Mammary epithelial cell (primary cell): ENCODE results near the gene ERI3.

Experiments used
- EZH2 ChIP-seq: IDR thresholded peaks from 2 replicates; pipeline ENCODE4 v1.6.1; 2012; ENCODE audit warnings: low read length, inconsistent platforms, borderline replicate concordance
- TF ChIP-seq, protein P1 (sequence below), 2 donors: IDR thresholded peaks in 1 of 2; conservative IDR thresholded peaks in 1 of 2; 2 replicates each; pipeline ENCODE4 v1.5.1; 2011 to 2012; ENCODE audit warnings: inconsistent platforms in 2 of 2, low read length in 2 of 2, mild to moderate bottlenecking in 2 of 2, control low read depth in 1 of 2, low read depth in 1 of 2; ENCODE audit not compliant: insufficient read depth in 1 of 2; ENCODE audit errors: extremely low read depth in 1 of 2

DNA sequence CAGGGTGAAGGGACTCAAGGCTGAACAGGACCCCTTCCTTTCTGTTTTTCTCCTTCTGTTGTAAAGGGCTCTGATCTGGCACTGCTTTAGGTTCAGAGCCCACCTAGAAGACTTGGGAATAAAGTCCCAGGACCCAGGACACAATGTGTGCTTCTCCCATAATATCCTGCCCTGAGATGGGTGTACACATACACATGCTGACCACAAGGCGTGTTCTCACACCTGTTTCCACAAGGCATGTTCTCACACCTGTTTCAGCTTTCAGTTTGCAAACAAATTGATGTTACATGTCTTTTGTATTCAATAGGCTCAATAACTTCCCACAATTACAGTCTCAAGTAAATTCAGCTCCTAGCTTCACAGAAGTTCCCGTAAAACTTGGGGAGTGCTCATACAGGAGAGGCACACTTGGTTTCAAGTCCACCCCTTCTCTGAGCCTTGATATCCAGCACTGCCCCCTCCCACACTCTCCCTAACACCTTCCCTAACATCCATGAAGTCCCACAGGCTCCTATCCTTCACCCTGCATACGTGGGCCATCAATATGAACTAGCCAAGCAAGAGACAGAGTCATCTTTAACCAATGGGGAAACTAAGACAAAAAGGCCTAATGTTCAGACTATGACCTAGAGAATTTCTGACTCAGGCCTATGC, 41.7 kb downstream of the ERI3 start:
- TF ChIP-seq, protein P1, sequence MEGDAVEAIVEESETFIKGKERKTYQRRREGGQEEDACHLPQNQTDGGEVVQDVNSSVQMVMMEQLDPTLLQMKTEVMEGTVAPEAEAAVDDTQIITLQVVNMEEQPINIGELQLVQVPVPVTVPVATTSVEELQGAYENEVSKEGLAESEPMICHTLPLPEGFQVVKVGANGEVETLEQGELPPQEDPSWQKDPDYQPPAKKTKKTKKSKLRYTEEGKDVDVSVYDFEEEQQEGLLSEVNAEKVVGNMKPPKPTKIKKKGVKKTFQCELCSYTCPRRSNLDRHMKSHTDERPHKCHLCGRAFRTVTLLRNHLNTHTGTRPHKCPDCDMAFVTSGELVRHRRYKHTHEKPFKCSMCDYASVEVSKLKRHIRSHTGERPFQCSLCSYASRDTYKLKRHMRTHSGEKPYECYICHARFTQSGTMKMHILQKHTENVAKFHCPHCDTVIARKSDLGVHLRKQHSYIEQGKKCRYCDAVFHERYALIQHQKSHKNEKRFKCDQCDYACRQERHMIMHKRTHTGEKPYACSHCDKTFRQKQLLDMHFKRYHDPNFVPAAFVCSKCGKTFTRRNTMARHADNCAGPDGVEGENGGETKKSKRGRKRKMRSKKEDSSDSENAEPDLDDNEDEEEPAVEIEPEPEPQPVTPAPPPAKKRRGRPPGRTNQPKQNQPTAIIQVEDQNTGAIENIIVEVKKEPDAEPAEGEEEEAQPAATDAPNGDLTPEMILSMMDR (conservative IDR thresholded peaks at IDR 0.05 in 1 of 2, IDR thresholded peaks at IDR 0.05 in 1 of 2; ENCODE audit: extremely low read depth in 1 of 2, insufficient read depth in 1 of 2, low read depth in 1 of 2, low read length in 2 of 2): no peak
- no peak for TF ChIP-seq EZH2
